Subcutaneous adipose tissue (tissue), 4 donors: Measurements from ENCODE around the gene MIPOL1. TPM values are rescaled to one million over a fixed set of nuclear protein-coding genes. Genes with fewer than 3 reads are reported as not detected.

Experiments
- CTCF ChIP-seq: fragments of 450-650 bp; IDR thresholded peaks from one replicate; pipeline ENCODE4 v1.5.1; 2016; ENCODE audit warnings: low read depth, mild to moderate bottlenecking, control low read depth, antibody characterized with exemption, moderate library complexity
- total RNA-seq, 4 donors: library from RNA; depleted of rRNA; stranded (reverse); fragments of >200 nt; gene quantifications; one replicate each; pipeline ENCODE4 v1.1.0, GENCODE V29; 2016

MIPOL1 gene
- total RNA-seq, 4 donors from 2014 or later: 7.6 to 20.9 (median 11.1) TPM

GRCh38 chr14:37329189-37330001, 131.7 kb downstream of the MIPOL1 start:
- no peak for TF ChIP-seq CTCF

GRCh38 chr14:37330910-37331309, 133.2 kb downstream of the MIPOL1 start:
- no peak for TF ChIP-seq CTCF

- TF ChIP-seq CTCF: no peak
These were observed 142.6 kb downstream of the MIPOL1 start for GRCh38 chr14:37340353-37340752.

DNA sequence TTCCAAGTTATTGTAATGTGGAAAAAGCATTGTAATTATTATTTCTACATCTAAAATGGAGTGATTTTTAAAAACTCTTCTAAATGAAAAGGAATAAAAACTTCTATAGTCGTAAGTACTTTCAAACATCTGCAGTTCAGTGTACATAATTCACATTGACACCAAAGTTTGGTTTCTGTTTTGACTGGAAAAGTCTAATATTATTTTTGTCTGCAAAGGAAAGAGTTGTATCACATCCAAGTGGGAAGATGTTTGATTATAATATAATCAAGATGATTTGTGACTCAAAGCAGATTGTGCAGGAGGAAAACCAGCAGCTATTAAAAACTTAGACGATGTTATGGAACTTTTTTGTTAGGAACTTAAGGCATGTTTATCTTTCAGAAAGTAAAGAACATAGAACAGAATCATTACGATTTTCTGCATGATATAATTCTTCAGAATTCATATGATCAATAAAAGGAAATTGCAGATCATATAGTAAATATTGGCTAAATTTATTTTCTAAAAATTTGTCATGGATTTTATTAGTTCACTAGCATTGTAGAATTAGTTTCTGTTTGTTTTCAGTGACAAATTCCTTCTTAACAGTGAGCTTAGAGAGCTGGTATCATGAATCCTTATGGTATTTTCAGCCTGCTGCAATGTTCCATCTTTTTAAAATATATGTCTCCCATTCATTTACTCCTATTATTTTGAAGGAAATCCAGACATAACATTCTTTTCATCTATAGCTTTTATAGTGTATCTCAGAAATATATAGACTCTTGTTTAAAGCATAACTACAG, 145.8 kb downstream of the MIPOL1 start:
- no peak for TF ChIP-seq CTCF

DNA sequence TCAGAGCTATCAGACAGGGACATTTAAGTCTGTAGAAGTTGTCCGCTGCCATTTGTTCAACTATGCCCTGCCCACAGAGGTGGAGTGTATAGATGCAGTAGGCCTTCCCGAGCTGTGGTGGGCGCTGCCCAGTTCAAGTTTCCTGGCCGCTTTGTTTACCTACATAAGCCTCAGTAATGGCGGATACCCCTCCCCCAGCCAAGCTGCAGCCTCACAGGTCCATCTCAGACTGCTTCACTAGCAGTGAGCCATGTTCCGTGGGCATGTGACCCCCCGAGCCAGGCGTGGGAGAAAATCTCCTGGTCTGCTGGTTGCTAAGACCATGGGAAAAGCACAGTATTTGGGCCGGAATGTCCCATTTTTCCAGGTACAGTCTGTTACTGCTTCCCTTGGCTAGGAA, 165.9 kb downstream of the MIPOL1 start:
- no peak for TF ChIP-seq CTCF

DNA sequence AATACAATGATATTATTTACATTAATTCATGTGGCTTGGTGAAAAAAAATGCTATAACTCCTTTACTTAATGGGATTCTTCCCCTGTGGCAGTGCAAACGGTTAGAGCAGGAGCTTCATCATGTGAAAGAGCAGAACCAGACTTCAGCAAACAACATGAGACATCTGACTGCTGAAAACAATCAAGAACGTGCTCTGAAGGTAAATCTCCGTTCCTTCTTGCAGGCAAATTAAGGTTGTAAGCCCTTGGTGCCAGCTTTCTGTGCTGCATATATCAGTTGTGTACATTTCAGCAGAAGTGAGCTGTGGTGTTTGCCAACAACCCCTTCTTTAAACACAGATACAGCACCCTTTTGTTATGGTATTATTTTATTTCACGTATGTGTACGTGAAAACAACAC, 171.7 kb downstream of the MIPOL1 start:
- no peak for TF ChIP-seq CTCF

- no peak for TF ChIP-seq CTCF
These were observed 177.8 kb downstream of the MIPOL1 start for GRCh38 chr14:37375566-37375965.
